Mesendoderm (in vitro differentiated cells): ENCODE data around the gene LGR5.
A peak's percentile ranks its signal among the peaks of the same experiment; 100 is the strongest.

Experiments used
- DNase-seq: peaks from one replicate; pipeline ENCODE4 v3.0.0; 2013
- H2AK5ac ChIP-seq: 2 replicates; pipeline ENCODE4 v1.6.1; 2013; ENCODE audit warnings: low read length, inconsistent platforms
- H2BK120ac ChIP-seq: 2 replicates; pipeline ENCODE4 v1.6.1; 2013; ENCODE audit warnings: low read depth, mild to moderate bottlenecking, low read length, moderate library complexity, mixed read lengths
- H2BK15ac ChIP-seq: replicated peaks from 2 replicates; pipeline ENCODE4 v1.6.1; 2013; ENCODE audit warnings: low read depth, mild to moderate bottlenecking, moderate library complexity
- H2BK5ac ChIP-seq: 2 replicates; pipeline ENCODE4 v1.6.1; 2013; ENCODE audit warnings: low read length, inconsistent platforms
- H3K18ac ChIP-seq: 2 replicates; pipeline ENCODE4 v1.6.1; 2013; ENCODE audit warnings: mild to moderate bottlenecking, low read length, mixed read lengths
- H3K23ac ChIP-seq: one replicate; pipeline ENCODE4 v1.6.1; 2013; ENCODE audit warnings: low read length
- H3K27ac ChIP-seq: 2 replicates; pipeline ENCODE4 v1.5.1; 2013; ENCODE audit warnings: low read depth, mild to moderate bottlenecking, inconsistent platforms, low read length, moderate library complexity
- H3K27me3 ChIP-seq: 2 replicates; pipeline ENCODE4 v1.6.1; 2013; ENCODE audit warnings: low read length, control low read depth, mild to moderate bottlenecking, inconsistent platforms; ENCODE audit not compliant: insufficient read depth, poor library complexity
- H3K36me3 ChIP-seq: 2 replicates; pipeline ENCODE4 v1.6.1; 2013; ENCODE audit warnings: low read length, inconsistent platforms; ENCODE audit not compliant: control insufficient read depth, insufficient read depth
- H3K4ac ChIP-seq: one replicate; pipeline ENCODE4 v1.6.1; 2013; ENCODE audit warnings: low read depth, mild to moderate bottlenecking, low read length, moderate library complexity
- H3K4me1 ChIP-seq: 2 replicates; pipeline ENCODE4 v1.6.1; 2013; ENCODE audit warnings: low read depth, low read length, inconsistent platforms; ENCODE audit not compliant: control insufficient read depth
- H3K4me2 ChIP-seq: 2 replicates; pipeline ENCODE4 v1.6.1; 2013; ENCODE audit warnings: low read length
- H3K4me3 ChIP-seq: 2 replicates; pipeline ENCODE4 v1.5.1; 2013; ENCODE audit warnings: mild to moderate bottlenecking, low read length
- H3K56ac ChIP-seq: one replicate; pipeline ENCODE4 v1.6.1; 2013; ENCODE audit warnings: low read length
- H3K79me1 ChIP-seq: 2 replicates; pipeline ENCODE4 v1.6.1; 2013; ENCODE audit warnings: low read length, inconsistent platforms
- H3K79me2 ChIP-seq: 2 replicates; pipeline ENCODE4 v1.6.1; 2013; ENCODE audit warnings: mild to moderate bottlenecking, low read length; ENCODE audit not compliant: control insufficient read depth, insufficient read depth
- H3K9ac ChIP-seq: 2 replicates; pipeline ENCODE4 v1.6.1; 2013; ENCODE audit warnings: low read length, inconsistent platforms
- H4K5ac ChIP-seq: one replicate; pipeline ENCODE4 v1.6.1; 2013; ENCODE audit warnings: low read length
- H4K8ac ChIP-seq: one replicate; pipeline ENCODE4 v1.6.1; 2013; ENCODE audit warnings: low read depth, mild to moderate bottlenecking, control low read depth, low read length, moderate library complexity
- WGBS: extraction: QIAGEN DNeasy Blood & Tissue Kit; methylation state at CpG from one replicate; pipeline ENCODE4 v1.1.7; 2013; ENCODE audit warnings: low lambda C conversion rate, missing lambda C conversion rate; ENCODE audit not compliant: insufficient coverage; ENCODE audit errors: extremely low coverage; 5-methylcytosine and 5-hydroxymethylcytosine counted together

The LGR5 gene

DNA sequence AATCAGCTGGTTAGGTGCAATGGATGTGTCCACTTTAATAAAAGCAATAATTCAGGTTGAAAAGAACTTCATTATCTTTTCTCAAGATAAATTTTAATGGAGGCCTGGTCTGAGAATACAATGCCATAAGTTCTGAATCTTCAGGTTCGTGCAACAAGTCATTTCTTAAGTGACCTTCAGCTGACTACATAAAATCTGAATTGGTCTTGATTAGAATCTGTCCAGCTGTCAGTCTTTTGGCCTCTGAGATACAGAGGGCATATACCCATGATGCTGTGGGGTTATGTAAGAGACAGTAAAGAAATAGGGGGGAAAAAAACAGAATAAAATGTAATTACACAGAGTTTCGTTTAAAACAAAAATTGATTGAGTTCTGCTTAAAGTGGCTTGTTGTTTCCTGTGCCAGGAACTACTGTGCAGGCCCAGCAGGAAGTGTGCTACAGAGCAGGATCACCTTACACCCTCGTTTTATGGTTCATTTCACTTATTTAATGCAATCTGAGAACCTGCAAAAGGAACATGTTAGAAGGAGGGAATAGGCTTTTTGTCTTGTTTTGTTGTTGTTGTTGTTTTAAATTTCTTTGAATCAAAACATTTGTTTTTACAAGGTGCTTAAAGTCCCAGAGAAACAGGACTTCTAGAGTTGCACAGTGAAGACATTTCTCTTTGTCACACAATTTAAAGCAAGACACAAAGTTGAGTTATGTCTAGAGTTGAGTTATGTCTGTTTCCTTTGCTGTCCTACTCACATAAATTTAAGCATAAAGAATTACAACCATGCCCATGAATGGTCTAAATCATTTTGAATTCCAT, 64.2 kb downstream of the LGR5 start:
- no peak for DNase-seq
- WGBS: no CpG with 5 or more reads among the region's 3 CpGs
- H3K4me3 ChIP-seq: no peak overlapping the region

GRCh38 chr12:71504476-71504875, 64.9 kb downstream of the LGR5 start:
- Histone ChIP-seq H2BK5ac (no peak overlapping the region), H3K27ac (no peak overlapping the region), H2BK15ac (no peak overlapping the region), H3K27me3 (no peaks in the 10 kb centered on the region), H3K79me1 (no peaks in the 10 kb centered on the region), H3K18ac (no peak overlapping the region), H3K36me3 (no peaks in the 10 kb centered on the region), H3K56ac (no peak overlapping the region), H4K8ac (no peak overlapping the region), H3K9ac (no peak overlapping the region), H4K5ac (no peak overlapping the region), H3K23ac (no peak overlapping the region), H2AK5ac (no peak overlapping the region), H3K4ac (no peak overlapping the region), H3K4me2 (no peak overlapping the region), H2BK120ac (no peak overlapping the region), H3K79me2 (no peaks in the 10 kb centered on the region), H3K4me3 (no peak overlapping the region), H3K4me1 (no peaks in the 10 kb centered on the region)
- no peak for DNase-seq
- no CpG with 5 or more reads among the region's 3 CpGs for WGBS

More for the DNA sequence above, 64.2 kb downstream of the LGR5 start:
- Histone ChIP-seq H3K79me2 (no peaks in the 10 kb centered on the region), H3K18ac (no peak overlapping the region), H2BK5ac (no peak overlapping the region), H4K5ac (no peak overlapping the region), H2BK15ac (no peak overlapping the region), H3K4me1 (no peaks in the 10 kb centered on the region), H2BK120ac (no peak overlapping the region), H4K8ac (no peak overlapping the region), H3K79me1 (no peaks in the 10 kb centered on the region), H3K36me3 (no peaks in the 10 kb centered on the region), H3K56ac (no peak overlapping the region), H3K4me2 (no peak overlapping the region), H3K27ac (no peak overlapping the region), H3K9ac (no peak overlapping the region), H3K23ac (no peak overlapping the region), H3K27me3 (no peaks in the 10 kb centered on the region), H3K4ac (no peak overlapping the region), H2AK5ac (no peak overlapping the region)

- H2BK5ac ChIP-seq: no peak overlapping the region
- H3K9ac ChIP-seq: no peak overlapping the region
- H2BK15ac ChIP-seq: no peak overlapping the region
- no peak overlapping the region for H4K8ac ChIP-seq
- no peak overlapping the region for H3K18ac ChIP-seq
- DNase-seq: no peak
- H3K79me2 ChIP-seq: no peaks in the 10 kb centered on the region
- WGBS: no CpG with 5 or more reads among the region's 3 CpGs
- no peaks in the 10 kb centered on the region for H3K36me3 ChIP-seq
- H3K27me3 ChIP-seq: no peaks in the 10 kb centered on the region
- no peak overlapping the region for H3K4me2 ChIP-seq
- H3K79me1 ChIP-seq: no peaks in the 10 kb centered on the region
- no peak overlapping the region for H2AK5ac ChIP-seq
- no peak overlapping the region for H2BK120ac ChIP-seq
- H3K56ac ChIP-seq: no peak overlapping the region
- no peak overlapping the region for H4K5ac ChIP-seq
- no peak overlapping the region for H3K27ac ChIP-seq
- H3K4me3 ChIP-seq: no peak overlapping the region
- no peaks in the 10 kb centered on the region for H3K4me1 ChIP-seq
- H3K4ac ChIP-seq: no peak overlapping the region
- H3K23ac ChIP-seq: no peak overlapping the region
These were observed 70.1 kb downstream of the LGR5 start for GRCh38 chr12:71509705-71510104.

DNA sequence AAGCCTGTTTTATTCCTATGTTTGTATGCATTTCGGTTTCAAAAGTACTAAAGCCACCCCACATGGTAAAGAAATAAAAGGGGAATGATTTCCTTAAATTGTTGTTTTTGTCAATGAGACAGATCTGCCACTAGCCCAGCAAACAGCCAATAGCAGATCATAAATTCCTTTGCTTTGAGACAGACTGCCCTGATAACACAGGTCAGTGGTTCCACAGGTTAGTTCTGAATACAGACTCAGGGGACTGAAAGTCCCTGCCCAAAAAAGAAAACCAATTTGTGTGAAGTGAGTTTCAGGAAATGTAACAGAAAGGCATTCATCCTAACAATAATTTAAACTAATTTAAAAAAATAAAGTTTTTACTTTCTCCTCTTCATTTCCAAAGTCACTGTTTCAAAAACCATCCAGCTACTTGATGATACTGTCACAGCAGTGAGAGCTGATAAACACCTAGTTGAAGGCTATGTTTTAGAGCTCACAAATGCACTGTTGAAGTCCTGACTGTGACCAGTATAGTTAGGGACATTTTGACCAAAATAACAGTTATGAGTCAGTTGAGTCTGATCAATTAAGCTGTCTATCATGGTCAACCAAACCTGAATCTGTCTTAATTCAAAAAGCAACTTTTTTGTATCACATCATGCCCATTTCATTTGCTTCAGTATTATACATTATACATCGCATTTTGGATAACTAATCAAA, 77.7 kb downstream of the LGR5 start:
- peak; percentile 18 for DNase-seq
- Histone ChIP-seq H3K18ac (no peak overlapping the region), H3K79me2 (no peaks in the 10 kb centered on the region), H4K8ac (no peak overlapping the region), H3K4me3 (no peak overlapping the region), H4K5ac (no peak overlapping the region), H3K4me2 (no peak overlapping the region), H3K36me3 (no peaks in the 10 kb centered on the region), H3K79me1 (no peaks in the 10 kb centered on the region), H3K56ac (no peak overlapping the region), H2BK15ac (no peak overlapping the region), H2BK120ac (no peak overlapping the region), H3K27ac (no peak overlapping the region), H3K4ac (no peak overlapping the region), H3K9ac (no peak overlapping the region), H3K23ac (no peak overlapping the region), H2BK5ac (no peak overlapping the region), H3K27me3 (no peaks in the 10 kb centered on the region), H3K4me1 (no peaks in the 10 kb centered on the region), H2AK5ac (no peak overlapping the region)
- WGBS: no CpG with 5 or more reads among the region's 2 CpGs

DNA sequence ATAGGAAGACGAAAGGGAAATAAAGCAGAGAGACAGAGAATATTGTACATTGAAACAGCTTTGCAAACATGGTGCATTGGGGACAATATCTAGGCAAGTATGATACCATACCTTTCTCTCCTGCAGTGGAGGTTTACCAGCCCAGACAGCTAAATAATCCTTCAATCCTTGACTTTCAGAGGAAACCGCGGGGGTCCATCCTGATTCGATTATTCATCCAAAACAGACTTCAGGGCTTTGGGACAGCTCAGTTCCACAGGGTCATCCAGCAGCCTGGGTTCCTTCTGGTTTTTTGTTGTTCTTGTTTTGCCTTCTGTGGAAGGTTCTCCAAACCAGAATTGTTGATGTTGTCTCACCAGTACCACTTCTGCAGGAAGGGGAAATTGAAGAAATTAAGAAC, 81.5 kb downstream of the LGR5 start:
- Histone ChIP-seq H3K79me1 (no peaks in the 10 kb centered on the region), H3K4ac (no peak overlapping the region), H3K4me1 (no peaks in the 10 kb centered on the region), H2BK5ac (no peak overlapping the region), H2AK5ac (no peak overlapping the region), H2BK120ac (no peak overlapping the region), H3K9ac (no peak overlapping the region), H2BK15ac (no peak overlapping the region), H4K5ac (no peak overlapping the region), H3K23ac (no peak overlapping the region), H3K18ac (no peak overlapping the region), H3K4me3 (no peak overlapping the region), H3K27ac (no peak overlapping the region), H3K56ac (no peak overlapping the region), H3K27me3 (no peaks in the 10 kb centered on the region), H3K79me2 (no peaks in the 10 kb centered on the region), H3K4me2 (no peak overlapping the region), H3K36me3 (no peaks in the 10 kb centered on the region), H4K8ac (no peak overlapping the region)
- DNase-seq: peak; percentile 61
- no CpG with 5 or more reads among the region's 4 CpGs for WGBS
